Neural crest cell (in vitro differentiated cells): ENCODE measurements around the gene COTL1. TPM values are rescaled to one million over a fixed set of nuclear protein-coding genes. Genes with fewer than 3 reads are reported as not detected.

Experiments used
- DNase-seq: peaks from one replicate; pipeline ENCODE4 v3.0.0; 2021; ENCODE audit warnings: low read depth, mixed read lengths, low spot score
- H3K27ac Mint-ChIP-seq: one replicate; pipeline ENCODE4 v1.8.0; 2021; ENCODE audit warnings: mild to moderate bottlenecking, mixed read lengths; ENCODE audit not compliant: unreplicated experiment
- H3K27me3 Mint-ChIP-seq: 2 replicates; pipeline ENCODE4 v1.8.0; 2021; ENCODE audit warnings: low read depth, mild to moderate bottlenecking, mixed read lengths
- H3K36me3 Mint-ChIP-seq: 2 replicates; pipeline ENCODE4 v1.8.0; 2021; ENCODE audit warnings: low read depth, mild to moderate bottlenecking, mixed read lengths
- H3K4me1 Mint-ChIP-seq: 2 replicates; pipeline ENCODE4 v1.8.0; 2021; ENCODE audit warnings: mixed read lengths
- H3K4me3 Mint-ChIP-seq: one replicate; pipeline ENCODE4 v1.8.0; 2021; ENCODE audit warnings: mild to moderate bottlenecking, mixed read lengths
- H3K9me3 Mint-ChIP-seq: 2 replicates; pipeline ENCODE4 v1.8.0; 2021; ENCODE audit warnings: mixed read lengths
- total RNA-seq: library from RNA; stranded (reverse); gene quantifications from 2 replicates; pipeline ENCODE4 v1.2.1, GENCODE V29; 2021
- TF ChIP-seq, protein P1 (sequence below): fragments of 200-600 bp; sonication (generic); conservative IDR thresholded peaks from 2 replicates; pipeline ENCODE4 v1.5.0; 2021; ENCODE audit warnings: antibody characterized with exemption, mild to moderate bottlenecking

The COTL1 gene
- total RNA-seq, 1 donor from 2014 or later, result 357 TPM

- no peak for DNase-seq
- TF ChIP-seq, protein P1, sequence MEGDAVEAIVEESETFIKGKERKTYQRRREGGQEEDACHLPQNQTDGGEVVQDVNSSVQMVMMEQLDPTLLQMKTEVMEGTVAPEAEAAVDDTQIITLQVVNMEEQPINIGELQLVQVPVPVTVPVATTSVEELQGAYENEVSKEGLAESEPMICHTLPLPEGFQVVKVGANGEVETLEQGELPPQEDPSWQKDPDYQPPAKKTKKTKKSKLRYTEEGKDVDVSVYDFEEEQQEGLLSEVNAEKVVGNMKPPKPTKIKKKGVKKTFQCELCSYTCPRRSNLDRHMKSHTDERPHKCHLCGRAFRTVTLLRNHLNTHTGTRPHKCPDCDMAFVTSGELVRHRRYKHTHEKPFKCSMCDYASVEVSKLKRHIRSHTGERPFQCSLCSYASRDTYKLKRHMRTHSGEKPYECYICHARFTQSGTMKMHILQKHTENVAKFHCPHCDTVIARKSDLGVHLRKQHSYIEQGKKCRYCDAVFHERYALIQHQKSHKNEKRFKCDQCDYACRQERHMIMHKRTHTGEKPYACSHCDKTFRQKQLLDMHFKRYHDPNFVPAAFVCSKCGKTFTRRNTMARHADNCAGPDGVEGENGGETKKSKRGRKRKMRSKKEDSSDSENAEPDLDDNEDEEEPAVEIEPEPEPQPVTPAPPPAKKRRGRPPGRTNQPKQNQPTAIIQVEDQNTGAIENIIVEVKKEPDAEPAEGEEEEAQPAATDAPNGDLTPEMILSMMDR, result no peak
- no peak overlapping the region for H3K4me3 Mint-ChIP-seq
- H3K9me3 Mint-ChIP-seq, result peaks cover 1% of the 10 kb centered on the region
- H3K4me1 Mint-ChIP-seq, result peaks cover 21% of the 10 kb centered on the region
- no peaks in the 10 kb centered on the region for H3K36me3 Mint-ChIP-seq
- no peak overlapping the region for H3K27ac Mint-ChIP-seq
- peaks cover 11% of the 10 kb centered on the region for H3K27me3 Mint-ChIP-seq
Measured at GRCh38 chr16:84641643-84642358, 23.9 kb upstream of the COTL1 start.

DNA sequence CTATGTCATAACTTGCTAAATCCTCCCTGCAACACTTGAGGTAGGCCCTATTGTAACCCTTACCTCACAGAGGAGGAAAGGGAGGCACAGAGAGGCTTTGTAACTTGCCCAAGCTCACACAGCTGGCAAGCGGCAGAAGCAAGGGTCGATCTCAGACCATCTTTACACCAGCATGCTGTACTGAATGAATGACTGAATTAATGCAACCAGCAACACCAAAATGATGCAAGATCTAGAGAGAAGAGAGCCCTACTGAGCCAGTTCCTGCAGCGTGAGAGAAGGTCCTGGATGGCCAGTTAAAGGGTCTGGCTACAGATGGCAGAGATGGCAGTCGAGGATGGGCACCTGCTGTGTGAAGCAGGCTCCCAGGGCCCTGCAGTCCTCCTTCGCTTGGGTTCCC is 22.3 kb upstream of the COTL1 start:
- H3K4me1 Mint-ChIP-seq, result peaks cover 21% of the 10 kb centered on the region
- H3K9me3 Mint-ChIP-seq, result peaks cover 2% of the 10 kb centered on the region
- H3K27ac Mint-ChIP-seq, result no peak overlapping the region
- no peak overlapping the region for H3K4me3 Mint-ChIP-seq
- no peaks in the 10 kb centered on the region for H3K36me3 Mint-ChIP-seq
- no peak for DNase-seq
- TF ChIP-seq, protein P1, result no peak
- H3K27me3 Mint-ChIP-seq, result peaks cover 6% of the 10 kb centered on the region

GRCh38 chr16:84638231-84638806 is 20.4 kb upstream of the COTL1 start:
- Mint-ChIP-seq H3K9me3 (peaks cover 2% of the 10 kb centered on the region), H3K4me1 (peaks cover 21% of the 10 kb centered on the region), H3K4me3 (no peak overlapping the region), H3K27me3 (no peaks in the 10 kb centered on the region), H3K27ac (no peak overlapping the region), H3K36me3 (no peaks in the 10 kb centered on the region)
- DNase-seq, result no peak
- TF ChIP-seq, protein P1, result no peak

DNA sequence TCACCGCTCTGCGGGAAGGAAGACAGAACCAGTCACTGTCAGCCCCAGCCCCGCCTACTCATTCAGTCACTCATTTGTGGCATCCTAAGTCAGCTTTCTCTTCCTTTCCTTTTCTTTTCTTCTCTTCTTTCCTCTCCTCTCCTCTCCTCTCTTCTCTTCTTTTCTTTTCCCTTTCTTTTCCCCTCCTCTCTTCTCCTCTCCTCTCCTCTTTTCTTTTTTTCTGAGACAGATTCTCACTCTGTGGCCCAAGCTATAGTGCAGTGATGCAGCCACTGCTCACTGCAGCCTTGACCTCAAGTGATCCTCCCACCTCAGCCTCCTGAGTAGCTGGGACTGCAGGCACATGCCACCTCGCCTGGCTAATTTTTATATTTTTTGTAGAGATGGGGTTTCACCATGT is 19.8 kb upstream of the COTL1 start:
- TF ChIP-seq, protein P1, result no peak
- Mint-ChIP-seq H3K36me3 (no peaks in the 10 kb centered on the region), H3K27me3 (no peaks in the 10 kb centered on the region), H3K4me1 (peaks cover 21% of the 10 kb centered on the region), H3K4me3 (no peak overlapping the region), H3K9me3 (peaks cover 2% of the 10 kb centered on the region), H3K27ac (no peak overlapping the region)
- no peak for DNase-seq

DNA sequence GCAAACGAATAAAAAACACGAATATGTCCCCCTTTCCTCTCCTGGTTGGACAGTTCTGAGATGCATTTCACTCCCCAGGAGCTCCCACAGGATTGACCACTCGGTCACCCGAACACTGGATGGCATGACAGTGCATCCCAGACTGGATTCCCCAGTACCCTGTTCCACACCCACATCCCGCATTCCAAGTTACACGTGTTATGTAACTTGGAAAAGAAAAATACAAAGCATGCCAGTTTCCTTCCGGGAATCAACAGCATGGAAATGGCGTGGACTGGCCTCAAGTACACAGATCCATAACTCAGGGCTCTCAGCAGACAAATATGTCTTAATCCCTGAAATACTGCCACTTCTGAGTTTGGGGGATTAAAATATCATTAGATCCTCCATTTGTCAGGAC is 17.8 kb upstream of the COTL1 start:
- H3K9me3 Mint-ChIP-seq, result peaks cover 2% of the 10 kb centered on the region
- no peaks in the 10 kb centered on the region for H3K36me3 Mint-ChIP-seq
- no peak overlapping the region for H3K4me3 Mint-ChIP-seq
- peaks cover 15% of the 10 kb centered on the region for H3K4me1 Mint-ChIP-seq
- H3K27me3 Mint-ChIP-seq, result no peaks in the 10 kb centered on the region
- TF ChIP-seq, protein P1, result no peak
- no peak for DNase-seq
- no peak overlapping the region for H3K27ac Mint-ChIP-seq
